Endothelial cell of umbilical vein (primary cell): ENCODE measurements around the gene LRRC4B. TPM values are rescaled to one million over a fixed set of nuclear protein-coding genes. Genes with fewer than 3 reads are reported as not detected.

Experiments
- BruUV-seq: library from RNA; stranded (reverse); fragments of 400-500 nt; replicated peaks from 2 replicates; lab custom pipeline; 2021; lab: Mats Ljungman, UMichigan
- CTCF ChIA-PET: fragments of 300-600, 350-600 bp; sonication (Branson Sonifier 250); formaldehyde crosslinking; loops from one replicate; lab custom pipeline; 2021; ENCODE audit warnings: antibody characterized with exemption, inconsistent platforms; lab: Charles Lee
- POLR2A ChIA-PET: fragments of 300-600, 350-600 bp; sonication (Branson Sonifier 250); formaldehyde crosslinking; loops from one replicate; lab custom pipeline; 2021; ENCODE audit warnings: antibody characterized with exemption, inconsistent platforms; lab: Charles Lee
- DNase-seq: peaks from one replicate; pipeline ENCODE4 v3.0.0-alpha.2; 2011; ENCODE audit warnings: low read depth, low spot score
- FAIRE-seq: peaks from 2 replicates; lab custom pipeline; 2011; peaks lifted over from hg19 to GRCh38; lab: Jason Lieb, UNC
- H2AFZ ChIP-seq: 2 replicates; pipeline ENCODE4 v1.6.0; 2012; ENCODE audit warnings: low read depth, low read length, control low read depth, inconsistent platforms
- H3K27ac ChIP-seq: 2 replicates; pipeline ENCODE4 v1.5.1; 2011; ENCODE audit warnings: low read depth, mild to moderate bottlenecking, control low read depth, low read length, moderate library complexity; ENCODE audit not compliant: insufficient read depth
- H3K27me3 ChIP-seq, 2 experiments: 2 replicates each; pipeline versions ENCODE4 v1.6.0 to v1.6.1; 2011; ENCODE audit warnings: low read length in 2 of 2, mixed read lengths in 1 of 2; ENCODE audit not compliant: control insufficient read depth in 2 of 2, insufficient read depth in 2 of 2
- H3K36me3 ChIP-seq, 2 experiments: 2 replicates in 1 of 2; 3 replicates in 1 of 2; pipeline ENCODE4 v1.5.1; 2011; ENCODE audit warnings: low read length in 2 of 2, mild to moderate bottlenecking in 1 of 2, moderate library complexity in 1 of 2; ENCODE audit not compliant: control insufficient read depth in 2 of 2, insufficient read depth in 2 of 2; ENCODE audit errors: extremely low read depth in 1 of 2
- H3K4me1 ChIP-seq: 3 replicates; pipeline ENCODE4 v1.5.1; 2011; ENCODE audit warnings: mild to moderate bottlenecking, low read length; ENCODE audit not compliant: control insufficient read depth, insufficient read depth; ENCODE audit errors: extremely low read depth
- H3K4me2 ChIP-seq: 2 replicates; pipeline ENCODE4 v1.6.1; 2011; ENCODE audit warnings: low read length, control low read depth, mixed read lengths; ENCODE audit not compliant: insufficient read depth
- H3K4me3 ChIP-seq, 3 experiments: fragments of 200-600 bp in 1 of 3; sonication (generic), shearing (Covaris generic) in 1 of 3; replicated peaks in 1 of 3; 2 replicates each; pipeline ENCODE4 v1.5.1; 2011 to 2016; ENCODE audit warnings: control low read depth in 3 of 3, low read length in 3 of 3, mild to moderate bottlenecking in 2 of 3, inconsistent platforms in 1 of 3, low read depth in 1 of 3, moderate library complexity in 1 of 3; ENCODE audit not compliant: insufficient read depth in 1 of 3
- H3K79me2 ChIP-seq: 2 replicates; pipeline ENCODE4 v1.6.0; 2012; ENCODE audit warnings: low read length, inconsistent platforms; ENCODE audit not compliant: control insufficient read depth, insufficient read depth
- H3K9ac ChIP-seq: replicated peaks from 2 replicates; pipeline ENCODE3; 2011; ENCODE audit warnings: low read length, control low read depth; ENCODE audit not compliant: insufficient read depth; ENCODE audit errors: extremely low read depth
- H3K9me1 ChIP-seq: replicated peaks from 3 replicates; pipeline ENCODE4 v1.6.0; 2011; ENCODE audit warnings: mild to moderate bottlenecking, low read length; ENCODE audit not compliant: control insufficient read depth, insufficient read depth; ENCODE audit errors: extremely low read depth
- H3K9me3 ChIP-seq: replicated peaks from 2 replicates; pipeline ENCODE4 v1.5.1; 2012; ENCODE audit warnings: low read length, inconsistent platforms; ENCODE audit not compliant: control insufficient read depth, insufficient read depth
- H4K20me1 ChIP-seq: replicated peaks from 2 replicates; pipeline ENCODE3; 2011; ENCODE audit warnings: mild to moderate bottlenecking, low read length; ENCODE audit not compliant: control insufficient read depth, insufficient read depth; ENCODE audit errors: extremely low read depth
- FOS ChIP-seq: IDR thresholded peaks from 2 replicates; pipeline ENCODE4 v1.6.1; 2011; ENCODE audit warnings: mild to moderate bottlenecking, low read length, moderate library complexity, borderline replicate concordance; ENCODE audit not compliant: insufficient read depth
- GATA2 ChIP-seq: IDR thresholded peaks from 2 replicates; pipeline ENCODE4 v1.7.0; 2011; ENCODE audit warnings: low read depth, mild to moderate bottlenecking, moderate library complexity, mixed read lengths, low read length; ENCODE audit not compliant: insufficient read length, insufficient read depth
- JUN ChIP-seq: IDR thresholded peaks from 2 replicates; pipeline ENCODE4 v1.6.1; 2011; ENCODE audit warnings: borderline replicate concordance, low read depth; ENCODE audit not compliant: insufficient read length, insufficient read depth
- MYC ChIP-seq: IDR thresholded peaks from one replicate; pipeline ENCODE4 v1.6.1; 2011; ENCODE audit warnings: mild to moderate bottlenecking, low read depth, low read length
- POLR2A ChIP-seq: IDR thresholded peaks from 2 replicates; pipeline ENCODE4 v1.6.1; 2012; ENCODE audit warnings: low read depth, mild to moderate bottlenecking, control low read depth, low read length
- POLR2AphosphoS5 ChIP-seq: IDR thresholded peaks from 2 replicates; pipeline ENCODE4 v1.6.1; 2012; ENCODE audit warnings: low read depth, mild to moderate bottlenecking, control low read depth, low read length, moderate library complexity; ENCODE audit not compliant: insufficient read depth
- dilution Hi-C: fragments of 300-500 bp; cut with MboI; formaldehyde crosslinking; loops from one replicate; pipeline ENCODE4 v1.15.0; 2019; ENCODE audit warnings: low sequenced_read_pairs; ENCODE audit not compliant: extremely low pct_ligation_motif_present
- intact Hi-C: fragments of 100-400 bp; cut with micrococcal nuclease; formaldehyde crosslinking; loops from one replicate; pipeline ENCODE4 v1.10.0; 2022
- polyA plus RNA-seq, 4 experiments: library from polyadenylated mRNA; depleted of rRNA in 3 of 4; stranded (reverse) in 3 of 4; unstranded in 1 of 4; fragments of >200 nt; gene quantifications; 2 replicates each; pipeline versions ENCODE4 v1.2.1 to v1.2.3, GENCODE V29; 2011 to 2012; ENCODE audit warnings: missing spikeins in 1 of 4
- total RNA-seq: library from RNA; stranded (reverse); gene quantifications from 2 replicates; pipeline ENCODE4 v1.2.3, GENCODE V29; 2021
- TF ChIP-seq, protein P1 (sequence below): IDR thresholded peaks from 2 replicates; pipeline ENCODE4 v1.6.1; 2011; ENCODE audit not compliant: insufficient read depth, insufficient read length
- TF ChIP-seq, protein P2 (sequence below), 2 donors: IDR thresholded peaks; 1 replicate in 1 of 2; 2 replicates in 1 of 2; pipeline ENCODE4 v1.5.1; 2011; ENCODE audit warnings: low read length in 2 of 2, mild to moderate bottlenecking in 2 of 2, moderate library complexity in 2 of 2, control low read depth in 1 of 2, inconsistent platforms in 1 of 2, low read depth in 1 of 2; ENCODE audit not compliant: insufficient read depth in 1 of 2; ENCODE audit errors: extremely low read depth in 1 of 2

The LRRC4B gene
- total and polyA plus RNA-seq, 2 donors (not counting 3 experiments of a cell fraction or from before 2014, with no cell fraction given) = 0.08 TPM; not detected in 1

DNA sequence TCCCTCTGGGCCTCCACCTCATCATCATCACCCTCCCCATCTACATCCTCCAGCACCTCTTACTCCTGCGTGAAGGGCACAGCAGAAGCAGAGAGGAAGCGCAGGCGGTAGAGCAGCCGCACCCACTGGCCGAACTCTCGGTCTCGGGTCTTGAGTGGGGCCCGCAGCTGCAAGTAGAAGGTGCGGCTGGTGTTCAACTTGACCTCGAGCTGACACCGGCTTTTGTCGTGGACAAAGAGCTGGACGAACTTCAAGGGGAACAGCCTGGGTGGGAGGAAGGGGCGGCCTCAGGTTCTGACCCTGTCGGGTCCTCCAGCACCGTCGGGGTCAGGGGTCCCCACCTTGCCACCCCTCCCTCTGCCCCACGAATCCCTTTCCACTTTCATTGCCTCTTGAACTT is 100.7 kb downstream of the LRRC4B start:
- Histone ChIP-seq H4K20me1 (no peaks in the 10 kb centered on the region), H3K36me3 (no peaks in the 10 kb centered on the region), H3K79me2 (no peaks in the 10 kb centered on the region), H3K9me1 (no peaks in the 10 kb centered on the region), H3K4me1 (no peaks in the 10 kb centered on the region), H3K9ac (no peak overlapping the region), H3K27ac (no peak overlapping the region), H2AFZ (no peak overlapping the region), H3K9me3 (no peaks in the 10 kb centered on the region), H3K27me3 (no peaks in the 10 kb centered on the region), H3K4me2 (no peak overlapping the region), H3K4me3 (no peak overlapping the region)
- FAIRE-seq (no peak), DNase-seq (no peak)
- no peak for TF ChIP-seq GATA2
- TF ChIP-seq, protein P1, sequence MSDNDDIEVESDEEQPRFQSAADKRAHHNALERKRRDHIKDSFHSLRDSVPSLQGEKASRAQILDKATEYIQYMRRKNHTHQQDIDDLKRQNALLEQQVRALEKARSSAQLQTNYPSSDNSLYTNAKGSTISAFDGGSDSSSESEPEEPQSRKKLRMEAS = no peak
- TF ChIP-seq POLR2A = no peak
- TF ChIP-seq, protein P2, sequence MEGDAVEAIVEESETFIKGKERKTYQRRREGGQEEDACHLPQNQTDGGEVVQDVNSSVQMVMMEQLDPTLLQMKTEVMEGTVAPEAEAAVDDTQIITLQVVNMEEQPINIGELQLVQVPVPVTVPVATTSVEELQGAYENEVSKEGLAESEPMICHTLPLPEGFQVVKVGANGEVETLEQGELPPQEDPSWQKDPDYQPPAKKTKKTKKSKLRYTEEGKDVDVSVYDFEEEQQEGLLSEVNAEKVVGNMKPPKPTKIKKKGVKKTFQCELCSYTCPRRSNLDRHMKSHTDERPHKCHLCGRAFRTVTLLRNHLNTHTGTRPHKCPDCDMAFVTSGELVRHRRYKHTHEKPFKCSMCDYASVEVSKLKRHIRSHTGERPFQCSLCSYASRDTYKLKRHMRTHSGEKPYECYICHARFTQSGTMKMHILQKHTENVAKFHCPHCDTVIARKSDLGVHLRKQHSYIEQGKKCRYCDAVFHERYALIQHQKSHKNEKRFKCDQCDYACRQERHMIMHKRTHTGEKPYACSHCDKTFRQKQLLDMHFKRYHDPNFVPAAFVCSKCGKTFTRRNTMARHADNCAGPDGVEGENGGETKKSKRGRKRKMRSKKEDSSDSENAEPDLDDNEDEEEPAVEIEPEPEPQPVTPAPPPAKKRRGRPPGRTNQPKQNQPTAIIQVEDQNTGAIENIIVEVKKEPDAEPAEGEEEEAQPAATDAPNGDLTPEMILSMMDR (IDR thresholded peaks at IDR 0.05; ENCODE audit: extremely low read depth in 1 of 2, insufficient read depth in 1 of 2, low read depth in 1 of 2, low read length in 2 of 2) = no peak
- TF ChIP-seq JUN = no peak
- no peak for TF ChIP-seq POLR2AphosphoS5
- TF ChIP-seq FOS = no peak
- TF ChIP-seq MYC = no peak
- dilution Hi-C loops = no loop called here
- ChIA-PET CTCF (no interaction called here), POLR2A (no interaction called here)
- intact Hi-C loops = no loop called here
- no TSS peak for BruUV-seq

Other genes with a start within 250 kb of the LRRC4B start
- gene KCNC3, start 239.1 kb downstream of the LRRC4B start, total RNA-seq = 0.76 and 0.91 TPM in 2 replicates
- gene KCNC3, start 239.1 kb downstream of the LRRC4B start, polyA plus RNA-seq = 0.22 and 0.30 TPM in 2 replicates
- gene NAPSA, start 202.8 kb downstream of the LRRC4B start, total RNA-seq = 0.48 TPM in 1 of 2 replicates, not detected in the other
- 0.19 and 0.41 TPM in 2 replicates for gene NAPSA, start 202.8 kb downstream of the LRRC4B start, polyA plus RNA-seq
- gene NR1H2, start 192.0 kb downstream of the LRRC4B start, total RNA-seq = 46.7 and 50.6 TPM in 2 replicates
- 48.4 and 67.3 TPM in 2 replicates for gene NR1H2, start 192.0 kb downstream of the LRRC4B start, polyA plus RNA-seq
- 63.9 and 73.8 TPM in 2 replicates for gene POLD1, start 184.1 kb downstream of the LRRC4B start, total RNA-seq
- gene POLD1, start 184.1 kb downstream of the LRRC4B start, polyA plus RNA-seq = 40.9 and 56.7 TPM in 2 replicates
- not detected in 2 replicates for gene SPIB, start 149.5 kb downstream of the LRRC4B start, total RNA-seq
- gene SPIB, start 149.5 kb downstream of the LRRC4B start, polyA plus RNA-seq = not detected in 2 replicates
- not detected in 2 replicates for gene MYBPC2, start 135.5 kb downstream of the LRRC4B start, total RNA-seq
- gene MYBPC2, start 135.5 kb downstream of the LRRC4B start, polyA plus RNA-seq = 0.03 TPM in 1 of 2 replicates, not detected in the other
- 101 and 106 TPM in 2 replicates for gene EMC10, start 91.9 kb downstream of the LRRC4B start, total RNA-seq
- 111 and 141 TPM in 2 replicates for gene EMC10, start 91.9 kb downstream of the LRRC4B start, polyA plus RNA-seq
- gene GARIN5A, start 91.6 kb downstream of the LRRC4B start, total RNA-seq = 0.44 and 0.62 TPM in 2 replicates
- 0.65 and 0.76 TPM in 2 replicates for gene GARIN5A, start 91.6 kb downstream of the LRRC4B start, polyA plus RNA-seq
- gene JOSD2, start 57.2 kb downstream of the LRRC4B start, total RNA-seq = 33.8 and 37.4 TPM in 2 replicates
- gene JOSD2, start 57.2 kb downstream of the LRRC4B start, polyA plus RNA-seq = 62.8 and 103 TPM in 2 replicates
- not detected in 2 replicates for gene ASPDH, start 54.5 kb downstream of the LRRC4B start, total RNA-seq
- not detected in 2 replicates for gene ASPDH, start 54.5 kb downstream of the LRRC4B start, polyA plus RNA-seq
- 0.53 TPM in 1 of 2 replicates, not detected in the other for gene SYT3, start 71.4 kb upstream of the LRRC4B start, total RNA-seq
- 0.11 TPM in 1 of 2 replicates, not detected in the other for gene SYT3, start 71.4 kb upstream of the LRRC4B start, polyA plus RNA-seq
- gene C19orf81, start 81.0 kb upstream of the LRRC4B start, total RNA-seq = 1.1 and 2.5 TPM in 2 replicates
- gene C19orf81, start 81.0 kb upstream of the LRRC4B start, polyA plus RNA-seq = 0.79 and 2.1 TPM in 2 replicates
- gene SHANK1, start 151.4 kb upstream of the LRRC4B start, total RNA-seq = 1.2 and 1.9 TPM in 2 replicates
- gene SHANK1, start 151.4 kb upstream of the LRRC4B start, polyA plus RNA-seq = 0.60 and 0.66 TPM in 2 replicates
- gene CLEC11A, start 154.9 kb upstream of the LRRC4B start, total RNA-seq = 10.4 and 13.3 TPM in 2 replicates
- 30.1 and 37.2 TPM in 2 replicates for gene CLEC11A, start 154.9 kb upstream of the LRRC4B start, polyA plus RNA-seq
- not detected in 2 replicates for gene GPR32, start 202.0 kb upstream of the LRRC4B start, total RNA-seq
- gene GPR32, start 202.0 kb upstream of the LRRC4B start, polyA plus RNA-seq = not detected in 2 replicates
- not detected in 2 replicates for gene ACP4, start 222.0 kb upstream of the LRRC4B start, total RNA-seq
- gene ACP4, start 222.0 kb upstream of the LRRC4B start, polyA plus RNA-seq = not detected in 2 replicates